GM18519 (cell line): ENCODE measurements around the gene SND1.
"Not testable (repeated sequence)": the region's sequence is repeated elsewhere in the genome, so short reads cannot be mapped to it uniquely, and the experiment has no call there.

Experiments used
- ATAC-seq: cut with Tn5 transposase; IDR thresholded peaks from one replicate; pipeline ENCODE4 v1.9.1; 2021; ENCODE audit warnings: mild to moderate bottlenecking, moderate library complexity; ENCODE audit not compliant: unreplicated experiment, low FRiP score

Gene SND1

GRCh38 chr7:127652333-127653248, 597 bp downstream of the SND1 start:
- peak; percentile 2 for ATAC-seq

DNA sequence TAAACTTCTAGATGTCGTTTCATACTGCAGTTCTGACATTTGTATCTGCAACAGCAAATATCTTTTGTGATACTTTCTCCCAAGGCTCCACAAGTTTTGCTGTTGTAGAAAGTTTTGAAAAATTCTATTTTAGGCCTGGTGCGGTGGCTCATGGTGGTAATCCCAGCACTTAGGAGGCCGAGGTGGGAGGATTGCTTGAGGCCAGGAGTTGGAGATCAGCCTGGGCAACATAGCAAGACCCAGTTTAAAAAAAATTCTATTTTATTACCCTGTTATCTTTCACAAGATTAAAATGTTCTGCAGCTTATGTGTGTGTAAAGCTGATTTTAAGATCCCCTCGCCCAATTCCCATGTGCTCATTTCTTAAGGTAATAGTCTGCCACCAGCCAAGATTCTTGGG, 1.4 kb downstream of the SND1 start:
- ATAC-seq: no peak

DNA sequence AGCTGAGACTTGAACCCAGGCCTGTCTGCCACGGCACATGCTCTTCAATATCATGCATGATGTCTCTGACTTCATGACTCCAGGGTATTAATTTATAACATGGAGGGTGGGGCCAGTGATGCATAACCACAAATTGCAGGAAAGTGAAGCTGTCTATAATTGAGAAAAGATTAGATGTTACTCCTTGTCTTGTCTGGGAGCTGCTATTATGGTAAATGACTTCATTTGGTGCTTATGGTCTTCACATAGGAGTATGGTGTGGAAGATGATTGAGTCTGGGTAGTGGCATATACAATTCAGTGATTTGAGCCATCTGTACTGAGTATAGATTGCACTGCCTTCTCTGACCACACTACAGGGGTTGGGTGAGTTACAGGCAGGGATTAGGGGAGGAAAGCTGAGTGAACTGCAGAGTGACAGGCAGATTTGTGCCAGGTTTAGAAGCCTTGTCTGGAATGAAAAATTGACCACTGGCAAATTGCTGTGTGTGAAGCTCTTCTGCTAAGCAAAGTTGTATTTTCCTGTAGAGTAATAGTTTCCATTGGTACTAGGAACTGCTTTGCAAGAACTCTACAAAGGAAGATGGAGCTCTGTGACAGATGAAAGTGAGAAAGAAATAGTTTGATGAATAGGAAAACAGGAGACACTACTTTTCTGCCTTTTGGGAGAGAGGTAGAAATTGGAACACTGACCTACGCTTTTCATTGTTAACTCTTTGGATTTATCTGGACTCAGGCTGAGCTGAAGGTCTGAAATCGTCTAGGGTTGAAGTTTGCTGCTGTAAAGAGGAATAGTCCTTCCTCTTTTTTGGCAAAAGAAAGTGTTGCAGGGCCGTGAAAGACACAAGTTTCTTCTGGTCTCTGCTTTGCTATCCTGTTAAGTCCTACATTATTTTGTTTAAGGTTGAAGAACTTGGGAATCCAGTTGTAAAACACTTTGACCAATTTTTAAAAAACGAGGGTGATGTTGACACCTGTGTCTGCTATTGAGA, 2.7 kb downstream of the SND1 start:
- no peak for ATAC-seq

DNA sequence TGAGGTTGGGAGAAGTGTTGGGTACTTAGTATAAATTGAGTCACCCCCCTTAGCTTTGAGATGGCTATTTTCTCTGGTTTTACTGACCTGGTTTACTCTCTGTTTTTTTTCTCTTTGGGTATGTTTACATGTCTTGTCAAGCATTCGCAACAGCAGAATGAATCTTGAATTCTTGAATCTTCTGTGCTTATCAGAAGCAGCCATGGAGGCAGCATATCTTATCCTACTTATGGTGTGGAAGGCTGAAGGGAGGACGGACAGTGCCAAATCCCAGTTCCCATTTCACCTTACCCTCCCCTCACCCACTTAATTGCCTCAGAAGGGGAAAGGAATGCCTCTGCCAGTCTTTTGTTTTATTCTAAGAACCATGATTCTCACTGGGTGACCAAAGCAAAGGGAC, 3.7 kb downstream of the SND1 start:
- no peak for ATAC-seq

DNA sequence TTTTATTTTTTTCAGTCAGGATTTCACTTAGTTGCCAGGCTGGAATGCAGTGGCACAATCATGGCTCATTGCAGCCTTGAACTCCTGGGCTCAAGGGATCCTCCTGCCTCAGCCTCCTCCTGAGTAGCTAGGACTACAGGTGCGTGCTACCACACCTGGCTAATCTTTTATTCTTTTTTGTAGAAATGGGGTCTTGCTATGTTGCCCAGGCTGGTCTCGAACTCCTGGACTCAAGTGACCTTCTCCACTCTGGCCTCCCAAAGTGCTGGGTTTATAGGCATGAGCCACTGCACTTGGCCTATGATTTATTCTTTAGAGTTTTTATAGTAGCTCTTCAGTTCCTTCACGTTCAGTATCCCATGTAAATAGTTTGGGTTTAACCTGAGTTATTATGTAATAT, 5.5 kb downstream of the SND1 start:
- ATAC-seq: no peak

- ATAC-seq: no peak
Measured at GRCh38 chr7:127658970-127659630, 7.1 kb downstream of the SND1 start.

DNA sequence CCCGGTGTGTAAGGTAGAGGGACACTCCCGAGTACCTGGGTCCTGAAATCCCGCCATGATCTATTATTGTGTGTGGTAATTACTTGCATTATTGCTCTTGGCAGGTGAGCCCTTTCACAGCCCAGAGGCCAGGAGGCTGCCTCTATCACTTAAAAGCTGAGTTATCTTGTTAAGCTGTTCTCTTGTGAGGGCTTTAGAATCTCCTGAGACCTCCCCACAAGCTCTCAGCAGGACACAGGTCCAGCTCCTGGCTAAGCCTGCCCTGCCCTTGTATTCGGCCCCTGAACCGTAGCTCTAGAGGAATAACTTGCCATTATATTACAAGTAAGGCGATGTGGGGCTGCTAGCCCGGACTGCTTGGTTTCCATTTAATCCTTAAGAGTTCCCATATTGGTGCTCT, 13.9 kb downstream of the SND1 start:
- no peak for ATAC-seq

DNA sequence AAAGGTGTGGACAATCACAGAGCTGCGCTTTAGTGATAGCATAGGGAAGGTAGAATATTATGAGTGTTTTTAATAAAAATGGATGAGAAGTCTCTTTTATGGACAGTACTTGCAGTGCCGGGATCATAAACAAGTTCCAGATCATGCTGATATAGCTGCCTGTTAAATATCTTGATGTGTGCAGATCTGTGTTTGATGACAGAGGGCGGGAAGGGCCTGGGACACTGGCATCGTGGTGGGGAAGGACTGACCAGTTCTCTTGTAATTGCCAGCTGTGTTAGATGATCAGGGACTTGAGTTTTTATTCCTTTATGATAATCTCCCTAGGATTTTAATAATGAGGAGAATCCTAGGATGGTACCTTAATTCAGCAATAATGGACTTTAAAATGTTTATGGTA, 14.6 kb downstream of the SND1 start:
- ATAC-seq: no peak

- peak; percentile 43 for ATAC-seq
Measured at GRCh38 chr7:127667017-127667670, 15.2 kb downstream of the SND1 start.

GRCh38 chr7:127667759-127668530, 16.0 kb downstream of the SND1 start:
- no peak for ATAC-seq

DNA sequence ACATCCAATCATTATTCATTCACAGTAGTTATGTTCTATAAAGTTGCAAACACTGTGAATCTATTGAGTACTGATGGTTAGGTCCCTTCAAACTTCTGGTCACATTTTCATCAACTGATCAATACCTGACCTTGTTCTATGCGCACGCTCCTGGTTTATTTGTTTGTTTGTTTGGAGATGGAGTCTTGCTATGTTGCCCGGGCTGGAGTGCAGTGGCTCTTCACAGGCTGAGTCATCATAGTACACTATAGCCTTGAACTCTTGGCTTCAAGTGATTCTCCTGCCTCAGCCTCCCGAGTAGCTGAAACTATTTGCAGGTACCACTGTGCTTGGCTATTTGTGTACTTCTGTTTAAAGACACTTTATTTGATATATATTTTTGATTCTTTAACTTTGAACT, 19.3 kb downstream of the SND1 start:
- no peak for ATAC-seq

GRCh38 chr7:127673902-127674301, 21.9 kb downstream of the SND1 start:
- no peak for ATAC-seq

DNA sequence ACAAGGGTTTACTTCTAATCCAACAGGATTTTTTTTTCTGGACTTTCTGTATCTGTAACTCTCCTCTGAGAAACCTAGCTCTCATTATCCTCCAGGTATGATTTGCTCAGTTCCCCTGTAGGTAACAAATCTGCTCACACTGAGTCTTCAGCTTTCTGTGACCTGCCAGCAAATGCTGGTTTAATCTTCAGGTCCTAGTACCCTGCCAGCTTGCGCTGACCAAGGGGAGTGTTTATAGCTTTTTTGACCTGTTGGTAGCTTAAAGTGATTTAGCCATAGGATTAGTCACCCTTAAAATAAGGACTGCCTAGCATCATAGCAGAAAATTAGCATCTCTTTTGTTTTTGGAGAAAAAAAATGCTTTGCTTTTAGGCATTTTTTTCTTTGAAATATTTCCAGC, 22.4 kb downstream of the SND1 start:
- ATAC-seq: no peak

- not testable (repeated sequence) for ATAC-seq
Measured at GRCh38 chr7:127674923-127675322, 22.9 kb downstream of the SND1 start.

DNA sequence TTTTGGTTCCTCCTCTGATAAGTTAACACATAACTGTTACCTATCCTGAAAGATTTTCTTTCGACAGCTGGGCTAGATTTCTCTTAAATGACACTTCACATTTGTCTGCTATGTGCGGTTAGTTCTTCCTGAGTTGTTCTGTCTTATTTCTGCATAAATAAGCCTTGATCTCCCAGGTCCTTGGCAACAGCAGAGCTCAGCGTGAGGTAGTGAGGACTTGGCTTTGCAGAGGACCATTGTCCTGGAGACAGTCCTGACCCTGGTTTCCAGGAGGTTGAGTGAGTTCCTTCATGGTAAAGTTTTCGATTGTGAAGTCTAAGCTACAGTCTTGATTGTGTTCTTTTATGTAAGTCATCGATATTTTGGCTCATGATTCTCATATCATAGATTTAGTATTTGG, 23.7 kb downstream of the SND1 start:
- ATAC-seq: no peak

- ATAC-seq: no peak
Measured at GRCh38 chr7:127677433-127678230, 25.6 kb downstream of the SND1 start.

DNA sequence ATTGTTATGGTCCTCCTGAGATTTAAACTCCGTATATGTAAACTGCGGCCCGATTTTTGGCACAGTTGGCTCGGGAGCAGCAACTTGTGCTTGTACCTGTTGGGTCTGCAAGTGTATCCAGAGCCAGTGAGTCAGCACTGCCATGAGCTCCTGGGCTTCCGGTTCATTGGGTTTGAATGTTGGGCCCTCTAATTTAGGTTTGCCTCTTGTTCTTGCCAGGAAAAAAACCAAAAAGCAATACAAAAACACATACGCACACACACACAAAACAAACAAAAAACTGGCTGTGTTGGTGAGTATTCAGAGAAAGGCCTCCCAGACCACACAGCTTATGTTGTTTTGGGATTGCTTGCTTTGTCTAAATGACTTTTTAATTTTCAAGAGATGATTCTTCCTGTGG, 26.3 kb downstream of the SND1 start:
- no peak for ATAC-seq

GRCh38 chr7:127678947-127679346, 27.0 kb downstream of the SND1 start:
- peak; percentile 77 for ATAC-seq

- no peak for ATAC-seq
Measured at GRCh38 chr7:127680983-127681382, 29.0 kb downstream of the SND1 start.
